ENCODE measurements around the gene ARL5B.
"Not testable (repeated sequence)": the region's sequence is repeated elsewhere in the genome, so short reads cannot be mapped to it uniquely, and the experiment has no call there.

ARL5B gene

GRCh38 chr10:18637400-18637799 is 21.8 kb upstream of the ARL5B start:
- DNase-seq (ENCODE audit: low read depth); H3K36me3 ChIP-seq (ENCODE audit: control insufficient read depth, insufficient read depth, low read length, severe bottlenecking); H3K27me3 ChIP-seq (replicated peaks; ENCODE audit: control insufficient read depth, insufficient read depth, low read length); H3K4me1 ChIP-seq (ENCODE audit: control insufficient read depth, insufficient read depth, low read length); H3K9me3 ChIP-seq (ENCODE audit: control insufficient read depth, low read length); H3K4me3 ChIP-seq (ENCODE audit: low read length); H3K9ac ChIP-seq (ENCODE audit: low read length): not testable (repeated sequence)

GRCh38 chr10:18639719-18640118 is 19.5 kb upstream of the ARL5B start:
- not testable (repeated sequence) for H3K4me1 ChIP-seq (ENCODE audit: control insufficient read depth, insufficient read depth, low read length); DNase-seq (ENCODE audit: low read depth); H3K9ac ChIP-seq (ENCODE audit: low read length); H3K27me3 ChIP-seq (replicated peaks; ENCODE audit: control insufficient read depth, insufficient read depth, low read length); H3K4me3 ChIP-seq (ENCODE audit: low read length); H3K9me3 ChIP-seq (ENCODE audit: control insufficient read depth, low read length); H3K36me3 ChIP-seq (ENCODE audit: control insufficient read depth, insufficient read depth, low read length, severe bottlenecking)

- Histone ChIP-seq H3K9ac (ENCODE audit: low read length) (no peak overlapping the region), H3K36me3 (ENCODE audit: control insufficient read depth, insufficient read depth, low read length, severe bottlenecking) (peaks cover 5% of the 10 kb centered on the region), H3K27me3 (replicated peaks; ENCODE audit: control insufficient read depth, insufficient read depth, low read length) (no peaks in the 10 kb centered on the region), H3K9me3 (ENCODE audit: control insufficient read depth, low read length) (no peaks in the 10 kb centered on the region), H3K4me1 (ENCODE audit: control insufficient read depth, insufficient read depth, low read length) (peaks cover 17% of the 10 kb centered on the region), H3K4me3 (ENCODE audit: low read length) (no peak overlapping the region)
- no peak for DNase-seq (ENCODE audit: low read depth)
Measured at GRCh38 chr10:18647151-18647550, 12.1 kb upstream of the ARL5B start.

GRCh38 chr10:18647945-18648344 is 11.3 kb upstream of the ARL5B start:
- Histone ChIP-seq H3K4me1 (ENCODE audit: control insufficient read depth, insufficient read depth, low read length) (peaks cover 18% of the 10 kb centered on the region), H3K27me3 (replicated peaks; ENCODE audit: control insufficient read depth, insufficient read depth, low read length) (no peaks in the 10 kb centered on the region), H3K36me3 (ENCODE audit: control insufficient read depth, insufficient read depth, low read length, severe bottlenecking) (peaks cover 5% of the 10 kb centered on the region), H3K9me3 (ENCODE audit: control insufficient read depth, low read length) (no peaks in the 10 kb centered on the region), H3K4me3 (ENCODE audit: low read length) (no peak overlapping the region), H3K9ac (ENCODE audit: low read length) (no peak overlapping the region)
- DNase-seq (ENCODE audit: low read depth), result no peak

GRCh38 chr10:18649364-18649959 is 9.8 kb upstream of the ARL5B start:
- DNase-seq (ENCODE audit: low read depth), result no peak
- Histone ChIP-seq H3K9ac (ENCODE audit: low read length) (no peak overlapping the region), H3K4me1 (ENCODE audit: control insufficient read depth, insufficient read depth, low read length) (peaks cover 18% of the 10 kb centered on the region), H3K27me3 (replicated peaks; ENCODE audit: control insufficient read depth, insufficient read depth, low read length) (no peaks in the 10 kb centered on the region), H3K36me3 (ENCODE audit: control insufficient read depth, insufficient read depth, low read length, severe bottlenecking) (peaks cover 5% of the 10 kb centered on the region), H3K9me3 (ENCODE audit: control insufficient read depth, low read length) (no peaks in the 10 kb centered on the region), H3K4me3 (ENCODE audit: low read length) (peak overlapping the region; percentile 99)

- H3K9ac ChIP-seq (ENCODE audit: low read length), result peak overlapping the region; percentile 93
- no peaks in the 10 kb centered on the region for H3K9me3 ChIP-seq (ENCODE audit: control insufficient read depth, low read length)
- H3K27me3 ChIP-seq (replicated peaks; ENCODE audit: control insufficient read depth, insufficient read depth, low read length), result no peaks in the 10 kb centered on the region
- DNase-seq (ENCODE audit: low read depth), result no peak
- H3K36me3 ChIP-seq (ENCODE audit: control insufficient read depth, insufficient read depth, low read length, severe bottlenecking), result peaks cover 5% of the 10 kb centered on the region
- peaks cover 18% of the 10 kb centered on the region for H3K4me1 ChIP-seq (ENCODE audit: control insufficient read depth, insufficient read depth, low read length)
- H3K4me3 ChIP-seq (ENCODE audit: low read length), result peak overlapping the region; percentile 99
Measured at GRCh38 chr10:18650404-18650997, 8.7 kb upstream of the ARL5B start.

GRCh38 chr10:18651324-18652007 is 7.8 kb upstream of the ARL5B start, which contains the start of gene NSUN6:
TSS of gene NSUN6 (minus strand) at chr10:18651587. CDS start at chr10:18651203, 384 bp downstream.
- peak within 1 kb of the TSS; percentile 93 for H3K9ac ChIP-seq (ENCODE audit: low read length)
- H3K27me3 ChIP-seq (replicated peaks; ENCODE audit: control insufficient read depth, insufficient read depth, low read length), result no peaks in the 10 kb centered on the region
- no peaks in the 10 kb centered on the region for H3K9me3 ChIP-seq (ENCODE audit: control insufficient read depth, low read length)
- peaks cover 18% of the 10 kb centered on the region for H3K4me1 ChIP-seq (ENCODE audit: control insufficient read depth, insufficient read depth, low read length)
- H3K36me3 ChIP-seq (ENCODE audit: control insufficient read depth, insufficient read depth, low read length, severe bottlenecking), result peaks cover 5% of the 10 kb centered on the region
- DNase-seq (ENCODE audit: low read depth), result peak; percentile 97
- H3K4me3 ChIP-seq (ENCODE audit: low read length), result peak within 1 kb of the TSS; percentile 99

- Histone ChIP-seq H3K4me3 (ENCODE audit: low read length) (no peak overlapping the region), H3K36me3 (ENCODE audit: control insufficient read depth, insufficient read depth, low read length, severe bottlenecking) (peaks cover 2% of the 10 kb centered on the region)
- no peak for DNase-seq (ENCODE audit: low read depth)
Measured at GRCh38 chr10:18653112-18653511, 6.1 kb upstream of the ARL5B start.

GRCh38 chr10:18656724-18657123 is 2.5 kb upstream of the ARL5B start:
- no peaks in the 10 kb centered on the region for H3K9me3 ChIP-seq (ENCODE audit: control insufficient read depth, low read length)
- peaks cover 19% of the 10 kb centered on the region for H3K4me1 ChIP-seq (ENCODE audit: control insufficient read depth, insufficient read depth, low read length)
- no peak for DNase-seq (ENCODE audit: low read depth)
- no peaks in the 10 kb centered on the region for H3K27me3 ChIP-seq (replicated peaks; ENCODE audit: control insufficient read depth, insufficient read depth, low read length)
- no peak overlapping the region for H3K9ac ChIP-seq (ENCODE audit: low read length)
- no peak overlapping the region for H3K4me3 ChIP-seq (ENCODE audit: low read length)
- no peaks in the 10 kb centered on the region for H3K36me3 ChIP-seq (ENCODE audit: control insufficient read depth, insufficient read depth, low read length, severe bottlenecking)

More at GRCh38 chr10:18653112-18653511, 6.1 kb upstream of the ARL5B start:
- Histone ChIP-seq H3K4me1 (ENCODE audit: control insufficient read depth, insufficient read depth, low read length) (peaks cover 21% of the 10 kb centered on the region), H3K9me3 (ENCODE audit: control insufficient read depth, low read length) (no peaks in the 10 kb centered on the region), H3K9ac (ENCODE audit: low read length) (no peak overlapping the region), H3K27me3 (replicated peaks; ENCODE audit: control insufficient read depth, insufficient read depth, low read length) (no peaks in the 10 kb centered on the region)

GRCh38 chr10:18658271-18659124 is 733 bp upstream of the ARL5B start:
- Histone ChIP-seq H3K27me3 (replicated peaks; ENCODE audit: control insufficient read depth, insufficient read depth, low read length) (no peaks in the 10 kb centered on the region), H3K4me3 (ENCODE audit: low read length) (peak overlapping the region; percentile 99), H3K9me3 (ENCODE audit: control insufficient read depth, low read length) (no peaks in the 10 kb centered on the region), H3K9ac (ENCODE audit: low read length) (peak overlapping the region; percentile 99), H3K36me3 (ENCODE audit: control insufficient read depth, insufficient read depth, low read length, severe bottlenecking) (no peaks in the 10 kb centered on the region), H3K4me1 (ENCODE audit: control insufficient read depth, insufficient read depth, low read length) (peaks cover 15% of the 10 kb centered on the region)
- peak; percentile 74 for DNase-seq (ENCODE audit: low read depth)
